SH-SY5Y (cell line): ENCODE data around the gene SH2D1A.

ENCODE experiments used
- GATA2 ChIP-seq: IDR thresholded peaks from 2 replicates; pipeline ENCODE4 v1.6.1; 2011; ENCODE audit warnings: mild to moderate bottlenecking, low read depth, low read length
- GATA3 ChIP-seq: IDR thresholded peaks from 2 replicates; pipeline ENCODE4 v1.6.1; 2011; ENCODE audit warnings: low read depth, mild to moderate bottlenecking, low read length, moderate library complexity

GRCh38 chrX:124378643-124379042 lies 32.3 kb downstream of the SH2D1A start:
- TF ChIP-seq GATA2 (no peak), GATA3 (no peak)
